Measurements from ENCODE around the gene LRP5. TPM values are rescaled to one million over a fixed set of nuclear protein-coding genes. Genes with fewer than 3 reads are reported as not detected.

Gene LRP5
- total RNA-seq, 1 experiment from 2014 or later = 55.2 TPM

GRCh38 chr11:68271781-68272608, 40.4 kb upstream of the LRP5 start, which contains the start of gene C11orf24:
C11orf24 (minus strand) TSS chr11:68271973; CDS start chr11:68263767, 8,206 bp downstream.
- Histone ChIP-seq H3K4me3 (replicated peaks in 1 of 2; ENCODE audit: low read depth in 1 of 2, low read length in 2 of 2) (peak within 1 kb of the TSS; percentile 97 to 98), H4K20me1 (ENCODE audit: insufficient read depth) (no peaks in the 10 kb centered on the region), H3K36me3 (ENCODE audit: control insufficient read depth in 1 of 2, insufficient read depth in 2 of 2, low read length in 2 of 2) (peaks cover 7 to 16% of the 10 kb centered on the region in 2 experiments), H3K4me2 (ENCODE audit: low read length) (peak within 1 kb of the TSS; percentile 90), H3K9ac (ENCODE audit: low read length) (peak within 1 kb of the TSS; percentile 98), H3K9me2 (ENCODE audit: insufficient read depth) (no peaks in the 10 kb centered on the region), H3K27ac (ENCODE audit: low read depth, low read length) (peak within 1 kb of the TSS; percentile 90), H3K9me3 (ENCODE audit: control insufficient read depth in 1 of 2, insufficient read depth in 1 of 2, low read depth in 1 of 2, low read length in 2 of 2) (no peaks in the 10 kb centered on the region), H2AFZ (ENCODE audit: low read depth, low read length, poor library complexity, severe bottlenecking) (no peak within 1 kb of the TSS), H3K27me3 (ENCODE audit: insufficient read depth, low read length) (no peaks in the 10 kb centered on the region), H3K79me2 (ENCODE audit: insufficient read depth, low read length) (peaks cover 52% of the 10 kb centered on the region), H3K4me1 (ENCODE audit: control insufficient read depth in 1 of 2, insufficient read depth in 2 of 2, low read length in 2 of 2) (peaks cover 29 to 60% of the 10 kb centered on the region in 2 experiments)
- TSS peak; percentile 94 for BruUV-seq (replicated peaks)
- ChIA-PET RAD21 (ENCODE audit: low non-redundant PET in 1 of 2, low total read pairs in 2 of 2, uncharacterized antibody in 2 of 2, unreplicated experiment in 2 of 2) (interaction anchor here (0.5 to 1.1 kb wide), 3 partner anchors 15 to 70 kb away, joined by 3 to 7 read pairs (median 3); no protein-coding TSS in a partner anchor), POLR2A (interaction anchor here (0.8 to 1.7 kb wide), 6 partner anchors 20 to 52 kb away, joined by 3 to 4 read pairs (median 4); no protein-coding TSS in a partner anchor), CTCF (interaction anchor here (0.6 to 5.7 kb wide), 5 partner anchors 12 to 49 kb away, joined by 3 to 30 read pairs (median 5); no protein-coding TSS in a partner anchor)
- ATAC-seq (peak; percentile 86), DNase-seq (ENCODE audit: low read depth, low spot score) (peak; percentile 79)
- intact Hi-C loops (cut with micrococcal nuclease) = no loop called here
- TF ChIP-seq SRF (IDR thresholded peaks at IDR 0.05; ENCODE audit: low read depth) (no peak), POLR2A (IDR thresholded peaks at IDR 0.05; ENCODE audit: borderline replicate concordance, extremely low read depth, insufficient read depth, insufficient read length) (peak; percentile 87), FOSL1 (IDR thresholded peaks at IDR 0.05; ENCODE audit: low read depth) (no peak), ZFX (IDR thresholded peaks at IDR 0.05) (peak; percentile 72; the same call in 1 of the 2 replicates), EZH2phosphoT487 (IDR thresholded peaks at IDR 0.05; ENCODE audit: borderline replicate concordance) (no peak), EGR1 (IDR thresholded peaks at IDR 0.05; ENCODE audit: low read depth) (no peak; the same call in 1 of the 2 replicates), YY1 (IDR thresholded peaks at IDR 0.05; ENCODE audit: extremely low read depth, insufficient replicate concordance, low read depth, low read length) (no peak), POLR2AphosphoS5 (IDR thresholded peaks at IDR 0.05; ENCODE audit: low read depth, low read length) (peak; percentile 99), CTCF (IDR thresholded peaks at IDR 0.05 in 2 of 3, conservative IDR thresholded peaks at IDR 0.05 in 1 of 3; ENCODE audit: borderline replicate concordance in 1 of 3, insufficient read depth in 1 of 3, low read depth in 2 of 3, low read length in 2 of 3) (no peak), SP1 (IDR thresholded peaks at IDR 0.05; ENCODE audit: low read depth) (peak; percentile 65), RAD21 (IDR thresholded peaks at IDR 0.05; ENCODE audit: low read depth) (no peak), REST (IDR thresholded peaks at IDR 0.05; ENCODE audit: low read depth) (no peak), MAX (IDR thresholded peaks at IDR 0.05) (peak; percentile 63), TCF7L2 (IDR thresholded peaks at IDR 0.05; ENCODE audit: borderline replicate concordance, extremely low read depth, insufficient read depth, insufficient read length) (no peak), EZH2 (IDR thresholded peaks at IDR 0.05) (no peak), CEBPB (IDR thresholded peaks at IDR 0.05; ENCODE audit: low read depth) (no peak)
- TF ChIP-seq, protein P1, sequence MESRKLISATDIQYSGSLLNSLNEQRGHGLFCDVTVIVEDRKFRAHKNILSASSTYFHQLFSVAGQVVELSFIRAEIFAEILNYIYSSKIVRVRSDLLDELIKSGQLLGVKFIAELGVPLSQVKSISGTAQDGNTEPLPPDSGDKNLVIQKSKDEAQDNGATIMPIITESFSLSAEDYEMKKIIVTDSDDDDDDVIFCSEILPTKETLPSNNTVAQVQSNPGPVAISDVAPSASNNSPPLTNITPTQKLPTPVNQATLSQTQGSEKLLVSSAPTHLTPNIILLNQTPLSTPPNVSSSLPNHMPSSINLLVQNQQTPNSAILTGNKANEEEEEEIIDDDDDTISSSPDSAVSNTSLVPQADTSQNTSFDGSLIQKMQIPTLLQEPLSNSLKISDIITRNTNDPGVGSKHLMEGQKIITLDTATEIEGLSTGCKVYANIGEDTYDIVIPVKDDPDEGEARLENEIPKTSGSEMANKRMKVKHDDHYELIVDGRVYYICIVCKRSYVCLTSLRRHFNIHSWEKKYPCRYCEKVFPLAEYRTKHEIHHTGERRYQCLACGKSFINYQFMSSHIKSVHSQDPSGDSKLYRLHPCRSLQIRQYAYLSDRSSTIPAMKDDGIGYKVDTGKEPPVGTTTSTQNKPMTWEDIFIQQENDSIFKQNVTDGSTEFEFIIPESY (IDR thresholded peaks at IDR 0.05; ENCODE audit: extremely low read depth, insufficient replicate concordance, low read length) = no peak
- TF ChIP-seq, protein P2, sequence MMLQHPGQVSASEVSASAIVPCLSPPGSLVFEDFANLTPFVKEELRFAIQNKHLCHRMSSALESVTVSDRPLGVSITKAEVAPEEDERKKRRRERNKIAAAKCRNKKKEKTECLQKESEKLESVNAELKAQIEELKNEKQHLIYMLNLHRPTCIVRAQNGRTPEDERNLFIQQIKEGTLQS (IDR thresholded peaks at IDR 0.05) = no peak

Measured in HCT116 (cell line).